Lower lobe of right lung (tissue), 2 donors: ENCODE measurements around the gene SLC25A33. TPM values are rescaled to one million over a fixed set of nuclear protein-coding genes. Genes with fewer than 3 reads are reported as not detected.

Experiments used
- ATAC-seq, 2 donors: fragments of 200-7000 bp; cut with Tn5 transposase; one replicate each; pipeline ENCODE4 v1.9.1; 2020 to 2022; ENCODE audit warnings: mild to moderate bottlenecking in 2 of 2, moderate library complexity in 2 of 2
- DNase-seq: peaks from one replicate; pipeline ENCODE4 v3.0.0-alpha.2; 2020
- H3K27ac ChIP-seq: fragments of 200-600 bp; one replicate; pipeline ENCODE4 v1.8.0; 2022
- H3K27me3 ChIP-seq: fragments of 200-600 bp; one replicate; pipeline ENCODE4 v1.8.0; 2022; ENCODE audit warnings: low read depth
- H3K36me3 ChIP-seq: fragments of 200-600 bp; one replicate; pipeline ENCODE4 v1.8.0; 2022; ENCODE audit warnings: mild to moderate bottlenecking
- H3K4me1 ChIP-seq: fragments of 200-600 bp; one replicate; pipeline ENCODE4 v1.8.0; 2022
- H3K4me3 ChIP-seq: fragments of 200-600 bp; one replicate; pipeline ENCODE4 v1.8.0; 2022; ENCODE audit warnings: mild to moderate bottlenecking
- H3K9me3 ChIP-seq: fragments of 200-600 bp; one replicate; pipeline ENCODE4 v1.8.0; 2022
- intact Hi-C: fragments of 100-400 bp; cut with DNase I; formaldehyde crosslinking; loops from one replicate; pipeline ENCODE4 v1.11.0; 2022
- total RNA-seq: library from RNA; stranded (reverse); fragmentation: NEBNext Ultra II Directional; extraction: Animal tissue kit (Norgen Biotek cat#: 25700); gene quantifications from one replicate; pipeline ENCODE4 v1.2.1, GENCODE V29; 2021
- TF ChIP-seq, protein P1 (sequence below): fragments of 200-600 bp; IDR thresholded peaks from one replicate; pipeline ENCODE4 v1.8.0; 2022; ENCODE audit warnings: antibody characterized with exemption, mild to moderate bottlenecking
- donor health status: DM: no; HTN: yes; CAD: no; lungs with severe emphysema.

SLC25A33 gene
- total RNA-seq, 1 donor from 2014 or later = 3.9 TPM

DNA sequence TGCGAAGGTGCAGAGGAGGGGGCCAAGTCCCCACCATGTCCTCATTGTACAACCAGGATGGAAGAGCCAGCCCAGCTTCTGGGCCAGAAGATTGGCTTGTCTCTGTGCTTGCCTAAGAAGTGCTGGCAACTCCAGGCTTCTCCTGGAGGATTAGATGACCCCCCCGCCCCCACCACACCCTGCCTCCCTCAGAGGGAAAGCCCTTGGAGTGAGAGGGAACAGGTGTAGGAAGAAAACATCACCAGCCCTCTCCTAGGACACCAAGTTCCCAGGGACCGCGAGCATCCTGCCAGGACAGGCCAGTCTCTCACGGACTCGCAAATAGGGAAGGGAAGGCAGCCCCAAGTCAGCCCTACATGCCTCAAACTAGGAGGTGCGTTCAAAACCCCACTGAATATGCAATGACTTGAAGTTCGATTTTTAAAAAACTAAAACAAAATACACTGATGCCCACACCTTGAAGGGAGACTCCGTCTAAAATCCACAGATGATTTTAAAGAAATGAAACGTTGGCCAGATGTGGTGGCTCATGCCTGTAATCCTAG, 20.7 kb upstream of the SLC25A33 start:
- no peaks in the 10 kb centered on the region for H3K27me3 ChIP-seq
- no peak for ATAC-seq
- intact Hi-C loops = no loop called here

DNA sequence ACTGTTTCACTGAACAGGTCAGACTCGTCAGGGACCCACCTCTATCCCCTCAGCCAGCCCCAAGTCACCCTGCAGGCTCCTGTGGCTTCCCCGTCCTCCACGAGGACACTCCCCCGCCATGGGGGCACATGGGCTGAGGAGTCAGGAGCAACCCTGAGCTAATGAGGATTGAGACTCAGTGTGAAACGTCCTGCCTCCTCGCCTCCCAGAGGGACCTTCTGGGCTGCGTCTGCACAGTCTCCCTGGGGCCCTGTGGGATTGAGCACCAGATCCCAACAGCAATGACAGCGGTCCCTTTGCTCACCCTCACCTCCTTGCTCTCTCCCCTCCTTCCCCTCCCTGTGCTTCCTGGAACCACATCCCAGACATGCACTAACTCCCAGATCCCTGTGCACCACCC, 18.9 kb upstream of the SLC25A33 start:
- intact Hi-C loops = no loop called here
- Histone ChIP-seq H3K27me3 (no peaks in the 10 kb centered on the region), H3K4me3 (no peak overlapping the region), H3K36me3 (no peaks in the 10 kb centered on the region), H3K27ac (no peak overlapping the region), H3K9me3 (no peaks in the 10 kb centered on the region), H3K4me1 (no peaks in the 10 kb centered on the region)
- ATAC-seq = no peak
- no peak for DNase-seq
- TF ChIP-seq, protein P1, sequence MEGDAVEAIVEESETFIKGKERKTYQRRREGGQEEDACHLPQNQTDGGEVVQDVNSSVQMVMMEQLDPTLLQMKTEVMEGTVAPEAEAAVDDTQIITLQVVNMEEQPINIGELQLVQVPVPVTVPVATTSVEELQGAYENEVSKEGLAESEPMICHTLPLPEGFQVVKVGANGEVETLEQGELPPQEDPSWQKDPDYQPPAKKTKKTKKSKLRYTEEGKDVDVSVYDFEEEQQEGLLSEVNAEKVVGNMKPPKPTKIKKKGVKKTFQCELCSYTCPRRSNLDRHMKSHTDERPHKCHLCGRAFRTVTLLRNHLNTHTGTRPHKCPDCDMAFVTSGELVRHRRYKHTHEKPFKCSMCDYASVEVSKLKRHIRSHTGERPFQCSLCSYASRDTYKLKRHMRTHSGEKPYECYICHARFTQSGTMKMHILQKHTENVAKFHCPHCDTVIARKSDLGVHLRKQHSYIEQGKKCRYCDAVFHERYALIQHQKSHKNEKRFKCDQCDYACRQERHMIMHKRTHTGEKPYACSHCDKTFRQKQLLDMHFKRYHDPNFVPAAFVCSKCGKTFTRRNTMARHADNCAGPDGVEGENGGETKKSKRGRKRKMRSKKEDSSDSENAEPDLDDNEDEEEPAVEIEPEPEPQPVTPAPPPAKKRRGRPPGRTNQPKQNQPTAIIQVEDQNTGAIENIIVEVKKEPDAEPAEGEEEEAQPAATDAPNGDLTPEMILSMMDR = no peak

More for the DNA sequence above, 20.7 kb upstream of the SLC25A33 start:
- Histone ChIP-seq H3K4me3 (no peak overlapping the region), H3K4me1 (no peaks in the 10 kb centered on the region), H3K36me3 (no peaks in the 10 kb centered on the region), H3K27ac (no peak overlapping the region), H3K9me3 (no peaks in the 10 kb centered on the region)
- TF ChIP-seq, protein P1 = no peak
- no peak for DNase-seq

DNA sequence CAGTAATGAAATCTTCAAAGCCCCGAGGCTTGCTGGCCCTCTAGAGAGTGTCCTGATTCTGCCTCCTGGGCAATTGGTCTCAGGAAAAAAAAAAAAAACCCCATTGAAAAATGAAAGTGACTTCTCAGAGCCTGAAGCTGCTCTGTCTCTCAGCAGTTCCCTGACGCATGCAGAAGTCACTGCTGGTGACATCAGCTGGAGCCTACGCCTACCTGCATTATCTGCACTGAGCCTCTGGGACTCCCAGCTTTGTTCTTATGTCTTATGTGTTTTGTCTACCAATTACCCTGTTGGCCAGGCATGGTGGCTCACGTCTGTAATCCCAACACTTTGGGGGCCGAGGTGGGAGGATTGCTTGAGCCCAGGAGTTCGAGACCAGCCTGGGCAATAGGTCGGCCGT, 10.1 kb upstream of the SLC25A33 start:
- intact Hi-C loops = no loop called here
- no peak for DNase-seq
- H3K27me3 ChIP-seq = no peaks in the 10 kb centered on the region
- ATAC-seq = no peak
- H3K9me3 ChIP-seq = no peaks in the 10 kb centered on the region
- no peaks in the 10 kb centered on the region for H3K36me3 ChIP-seq
- TF ChIP-seq, protein P1 = no peak
- no peak overlapping the region for H3K4me3 ChIP-seq
- H3K27ac ChIP-seq = no peak overlapping the region
- H3K4me1 ChIP-seq = no peaks in the 10 kb centered on the region

DNA sequence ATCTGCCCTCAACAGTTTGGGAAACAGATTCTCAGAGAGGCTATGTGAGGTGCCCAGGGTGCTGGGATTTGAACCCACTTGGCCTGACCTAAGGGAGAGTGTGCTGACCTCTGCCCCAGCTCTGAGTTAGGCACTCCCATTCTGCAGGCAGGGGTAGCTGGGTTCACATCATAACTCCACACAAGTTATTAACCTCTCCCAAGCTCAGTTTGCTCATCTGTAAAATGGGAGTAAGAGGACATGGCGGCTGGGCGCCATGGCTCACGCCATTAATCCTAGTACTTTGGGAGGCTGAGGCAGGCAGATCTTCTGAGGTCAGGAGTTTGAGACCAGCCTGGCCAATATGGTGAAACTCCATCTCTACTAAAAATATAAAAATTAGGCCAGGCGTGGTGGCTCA, 8.9 kb upstream of the SLC25A33 start:
- no peaks in the 10 kb centered on the region for H3K36me3 ChIP-seq
- intact Hi-C loops = no loop called here
- H3K4me1 ChIP-seq = no peaks in the 10 kb centered on the region
- DNase-seq (no peak), ATAC-seq (peak in 1 of 2 donors; percentile 14)
- H3K27me3 ChIP-seq = no peaks in the 10 kb centered on the region
- TF ChIP-seq, protein P1 = no peak
- no peak overlapping the region for H3K27ac ChIP-seq
- H3K9me3 ChIP-seq = no peaks in the 10 kb centered on the region
- H3K4me3 ChIP-seq = no peak overlapping the region

DNA sequence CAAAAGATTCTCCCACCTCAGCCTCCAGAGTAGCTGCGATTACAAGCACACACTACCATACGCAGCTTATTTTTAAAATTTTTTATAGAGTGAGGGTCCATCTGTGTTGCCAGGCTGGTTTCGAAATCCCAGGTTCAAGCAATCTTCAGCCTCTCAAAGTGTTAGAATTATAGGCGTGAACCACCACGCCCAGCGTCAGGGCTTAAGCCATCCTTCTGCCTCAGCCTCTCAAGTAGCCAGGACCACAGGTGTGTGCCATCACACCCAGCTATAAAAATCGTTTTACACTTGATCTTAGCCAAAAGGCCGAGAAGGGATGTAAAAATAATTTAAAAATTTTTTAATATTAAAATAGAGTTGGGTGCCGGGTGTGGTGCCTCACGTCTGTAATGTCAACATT, 4.3 kb upstream of the SLC25A33 start:
- Histone ChIP-seq H3K27ac (no peak overlapping the region), H3K4me1 (peaks cover 8% of the 10 kb centered on the region), H3K9me3 (no peaks in the 10 kb centered on the region), H3K4me3 (no peak overlapping the region), H3K36me3 (no peaks in the 10 kb centered on the region), H3K27me3 (no peaks in the 10 kb centered on the region)
- TF ChIP-seq, protein P1 = no peak
- ATAC-seq (no peak), DNase-seq (no peak)
- intact Hi-C loops = no loop called here

DNA sequence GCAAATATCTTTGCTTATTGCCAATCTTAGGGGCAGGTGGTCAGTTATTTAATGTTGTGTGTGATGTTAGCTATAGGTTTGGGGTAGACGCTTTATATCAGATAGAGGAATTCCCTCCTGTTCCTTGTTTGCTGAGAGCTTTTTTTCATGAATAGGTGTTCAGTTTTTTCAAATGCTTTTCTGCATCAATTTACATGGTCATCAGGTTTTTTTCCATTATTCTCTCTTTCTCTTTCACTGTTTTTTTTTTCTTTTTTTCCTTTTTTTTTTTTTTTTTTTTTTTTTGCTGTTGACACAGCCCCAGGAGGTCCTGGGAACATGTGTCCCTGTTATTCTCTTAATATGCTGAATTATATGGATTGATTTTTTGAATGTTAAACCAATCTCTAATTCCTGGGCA, 3.0 kb upstream of the SLC25A33 start:
- TF ChIP-seq, protein P1 = no peak
- Histone ChIP-seq H3K9me3 (no peaks in the 10 kb centered on the region), H3K36me3 (no peaks in the 10 kb centered on the region), H3K4me3 (no peak overlapping the region), H3K27ac (no peak overlapping the region), H3K4me1 (peaks cover 18% of the 10 kb centered on the region), H3K27me3 (no peaks in the 10 kb centered on the region)
- DNase-seq (no peak), ATAC-seq (no peak)
- intact Hi-C loops = no loop called here
